DOHH2 (cell line): ENCODE measurements around the gene EHHADH.

Experiments
- EZH2phosphoT487 ChIP-seq: fragments of 200-600 bp; sonication (generic); IDR thresholded peaks from 2 replicates; pipeline ENCODE4 v1.6.1; 2017; ENCODE audit warnings: borderline replicate concordance, mild to moderate bottlenecking, antibody characterized with exemption, low read length, moderate library complexity, mixed read lengths
- TF ChIP-seq, protein P1 (sequence below): fragments of 200-600 bp; sonication (generic); IDR thresholded peaks from one replicate; pipeline ENCODE4 v1.5.1; 2014; ENCODE audit warnings: antibody characterized with exemption, mild to moderate bottlenecking, low read depth, low read length; ENCODE audit not compliant: poor library complexity, severe bottlenecking

DNA sequence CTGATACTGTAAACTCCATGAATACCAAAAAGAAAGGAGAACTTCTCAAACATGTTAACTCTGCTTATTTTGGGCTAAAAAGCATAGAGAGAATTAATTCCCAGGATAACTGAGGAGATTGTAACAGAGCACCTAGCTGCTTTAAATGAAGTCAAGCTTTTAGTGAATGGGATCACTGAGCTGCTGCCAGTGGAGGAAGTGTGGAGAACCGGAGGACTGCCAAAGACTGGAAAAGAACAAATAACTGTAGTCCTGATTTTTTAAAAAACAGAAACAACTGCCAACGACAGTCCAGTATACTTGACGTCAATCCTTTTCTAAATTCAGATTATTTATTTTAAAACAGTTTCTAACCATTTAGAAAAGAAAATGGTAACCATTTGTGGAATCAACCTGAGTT lies 104.3 kb downstream of the EHHADH start:
- TF ChIP-seq, protein P1, sequence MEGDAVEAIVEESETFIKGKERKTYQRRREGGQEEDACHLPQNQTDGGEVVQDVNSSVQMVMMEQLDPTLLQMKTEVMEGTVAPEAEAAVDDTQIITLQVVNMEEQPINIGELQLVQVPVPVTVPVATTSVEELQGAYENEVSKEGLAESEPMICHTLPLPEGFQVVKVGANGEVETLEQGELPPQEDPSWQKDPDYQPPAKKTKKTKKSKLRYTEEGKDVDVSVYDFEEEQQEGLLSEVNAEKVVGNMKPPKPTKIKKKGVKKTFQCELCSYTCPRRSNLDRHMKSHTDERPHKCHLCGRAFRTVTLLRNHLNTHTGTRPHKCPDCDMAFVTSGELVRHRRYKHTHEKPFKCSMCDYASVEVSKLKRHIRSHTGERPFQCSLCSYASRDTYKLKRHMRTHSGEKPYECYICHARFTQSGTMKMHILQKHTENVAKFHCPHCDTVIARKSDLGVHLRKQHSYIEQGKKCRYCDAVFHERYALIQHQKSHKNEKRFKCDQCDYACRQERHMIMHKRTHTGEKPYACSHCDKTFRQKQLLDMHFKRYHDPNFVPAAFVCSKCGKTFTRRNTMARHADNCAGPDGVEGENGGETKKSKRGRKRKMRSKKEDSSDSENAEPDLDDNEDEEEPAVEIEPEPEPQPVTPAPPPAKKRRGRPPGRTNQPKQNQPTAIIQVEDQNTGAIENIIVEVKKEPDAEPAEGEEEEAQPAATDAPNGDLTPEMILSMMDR = no peak
- no peak for TF ChIP-seq EZH2phosphoT487
